GM12891 (cell line): ENCODE data around the gene SKIC3.

Source experiments
- PAX5 ChIP-seq: IDR thresholded peaks from 2 replicates; pipeline ENCODE4 v1.6.1; 2011; ENCODE audit warnings: low read length, moderate library complexity, mild to moderate bottlenecking; ENCODE audit not compliant: insufficient read depth, severe bottlenecking
- POLR2A ChIP-seq: IDR thresholded peaks from 2 replicates; pipeline ENCODE4 v1.6.1; 2011; ENCODE audit warnings: low read depth, low read length, control low read depth

GRCh38 chr5:95508550-95508949 is 46.2 kb downstream of the SKIC3 start:
- TF ChIP-seq POLR2A, result no peak
- no peak for TF ChIP-seq PAX5
